ENCODE measurements around the gene GSTO2. TPM values are rescaled to one million over a fixed set of nuclear protein-coding genes. Genes with fewer than 3 reads are reported as not detected.

Gene GSTO2
- total RNA-seq, 2 experiments from 2014 or later: 0.77 to 1.2 TPM

DNA sequence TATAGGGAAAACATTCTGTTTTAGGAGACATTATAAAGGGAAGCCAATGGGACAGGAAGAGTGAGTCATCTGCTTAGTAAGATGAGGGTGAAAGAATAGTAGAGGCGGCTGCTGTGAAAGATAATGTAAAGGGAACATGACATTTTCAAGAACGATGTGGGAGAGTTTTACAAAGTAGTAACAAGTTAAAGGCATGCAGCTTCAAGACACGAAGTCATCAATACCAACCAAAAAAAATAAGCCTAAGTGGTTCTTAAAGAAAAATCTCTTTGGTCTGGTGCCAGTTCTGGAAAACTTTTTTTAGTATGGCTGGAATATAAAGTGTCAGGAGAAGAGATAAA is 8.2 kb upstream of the GSTO2 start:
- peak; percentile 54 for ATAC-seq (ENCODE audit: poor library complexity)
- H3K4me3 Mint-ChIP-seq: no peak overlapping the region
- H3K27me3 ChIP-seq (ENCODE audit: control insufficient read depth in 1 of 2, insufficient read depth in 2 of 2, low read length in 2 of 2): no peaks in the 10 kb centered on the region
- CTCF ChIA-PET: interaction anchor here (1.1 to 4.6 kb wide), 2 partner anchors 13 to 93 kb away, joined by 3 to 20 read pairs; no protein-coding TSS in a partner anchor
- H3K27ac ChIP-seq (ENCODE audit: low read depth in 1 of 2, low read length in 2 of 2): peak overlapping the region; percentile 4 to 14
- no peak overlapping the region for H3K4me3 ChIP-seq (ENCODE audit: low read length)
- H3K27me3 Mint-ChIP-seq: no peaks in the 10 kb centered on the region
- DNase-seq: peak in 3 of 14 experiments; percentile 15 to 39 (median 34)
- H3K4me1 ChIP-seq (ENCODE audit: insufficient read depth, low read length): peaks cover 31% of the 10 kb centered on the region
- peaks cover 69% of the 10 kb centered on the region for H3K4me1 Mint-ChIP-seq (ENCODE audit: low read depth)
- POLR2A ChIA-PET: interaction anchor here (0.7 to 1.6 kb wide), 3 partner anchors 8 to 139 kb away, joined by 3 to 5 read pairs (median 4); partner anchors contain the start of genes GSTO2 and SFR1
- TF ChIP-seq, protein P1, sequence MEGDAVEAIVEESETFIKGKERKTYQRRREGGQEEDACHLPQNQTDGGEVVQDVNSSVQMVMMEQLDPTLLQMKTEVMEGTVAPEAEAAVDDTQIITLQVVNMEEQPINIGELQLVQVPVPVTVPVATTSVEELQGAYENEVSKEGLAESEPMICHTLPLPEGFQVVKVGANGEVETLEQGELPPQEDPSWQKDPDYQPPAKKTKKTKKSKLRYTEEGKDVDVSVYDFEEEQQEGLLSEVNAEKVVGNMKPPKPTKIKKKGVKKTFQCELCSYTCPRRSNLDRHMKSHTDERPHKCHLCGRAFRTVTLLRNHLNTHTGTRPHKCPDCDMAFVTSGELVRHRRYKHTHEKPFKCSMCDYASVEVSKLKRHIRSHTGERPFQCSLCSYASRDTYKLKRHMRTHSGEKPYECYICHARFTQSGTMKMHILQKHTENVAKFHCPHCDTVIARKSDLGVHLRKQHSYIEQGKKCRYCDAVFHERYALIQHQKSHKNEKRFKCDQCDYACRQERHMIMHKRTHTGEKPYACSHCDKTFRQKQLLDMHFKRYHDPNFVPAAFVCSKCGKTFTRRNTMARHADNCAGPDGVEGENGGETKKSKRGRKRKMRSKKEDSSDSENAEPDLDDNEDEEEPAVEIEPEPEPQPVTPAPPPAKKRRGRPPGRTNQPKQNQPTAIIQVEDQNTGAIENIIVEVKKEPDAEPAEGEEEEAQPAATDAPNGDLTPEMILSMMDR (IDR thresholded peaks at IDR 0.05): no peak
- no peaks in the 10 kb centered on the region for H3K9me3 Mint-ChIP-seq
- peaks cover 73% of the 10 kb centered on the region for H3K36me3 ChIP-seq (ENCODE audit: insufficient read depth, low read length)
- H3K9me3 ChIP-seq (ENCODE audit: control insufficient read depth in 1 of 2, insufficient read depth in 1 of 2, low read length in 2 of 2): no peaks in the 10 kb centered on the region
- peak overlapping the region; percentile 87 for H3K27ac Mint-ChIP-seq
- intact Hi-C loops (cut with DNase I, micrococcal nuclease): no loop called here
- peaks cover 78% of the 10 kb centered on the region for H3K36me3 Mint-ChIP-seq (ENCODE audit: low read depth)

DNA sequence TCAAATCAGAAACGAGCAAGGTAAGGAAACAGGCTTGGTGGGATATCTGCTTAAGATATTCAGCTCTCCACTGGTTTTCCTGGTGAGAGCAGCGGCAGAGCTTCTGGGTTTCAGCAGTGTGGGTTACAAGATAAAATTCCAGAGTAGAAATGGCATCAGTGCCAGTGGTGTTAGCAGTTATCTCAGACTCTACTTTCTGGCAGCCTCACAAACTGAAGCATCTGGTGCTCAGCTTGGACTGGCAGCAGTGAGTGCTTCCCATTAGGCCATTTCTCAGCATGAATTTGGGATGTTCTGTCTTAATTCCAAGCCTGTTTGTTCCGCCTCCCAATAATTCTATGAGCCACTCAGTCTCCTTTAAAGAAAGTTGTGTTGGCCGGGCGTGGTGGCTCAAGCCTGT is 6.9 kb upstream of the GSTO2 start:
- peak overlapping the region; percentile 87 for H3K27ac Mint-ChIP-seq
- no peak for DNase-seq
- no peaks in the 10 kb centered on the region for H3K9me3 ChIP-seq (ENCODE audit: control insufficient read depth in 1 of 2, insufficient read depth in 1 of 2, low read length in 2 of 2)
- ChIA-PET CTCF (interaction anchor here (4.6 kb wide), 1 partner anchor 12 kb away, joined by 20 read pairs; no protein-coding TSS in a partner anchor), POLR2A (interaction anchor here (1.4 to 1.6 kb wide), 2 partner anchors 12 to 76 kb away, joined by 3 to 5 read pairs; partner anchors contain the start of gene ITPRIP)
- peaks cover 66% of the 10 kb centered on the region for H3K4me1 Mint-ChIP-seq (ENCODE audit: low read depth)
- no peak overlapping the region for H3K27ac ChIP-seq (ENCODE audit: low read depth in 1 of 2, low read length in 2 of 2)
- H3K27me3 ChIP-seq (ENCODE audit: control insufficient read depth in 1 of 2, insufficient read depth in 2 of 2, low read length in 2 of 2): no peaks in the 10 kb centered on the region
- H3K36me3 ChIP-seq (ENCODE audit: insufficient read depth, low read length): peaks cover 85% of the 10 kb centered on the region
- H3K4me3 Mint-ChIP-seq: no peak overlapping the region
- no peak for ATAC-seq (ENCODE audit: poor library complexity)
- no peaks in the 10 kb centered on the region for H3K27me3 Mint-ChIP-seq
- no peak overlapping the region for H3K4me3 ChIP-seq (ENCODE audit: low read length)
- peaks cover 28% of the 10 kb centered on the region for H3K4me1 ChIP-seq (ENCODE audit: insufficient read depth, low read length)
- TF ChIP-seq, protein P1 (IDR thresholded peaks at IDR 0.05): no peak
- H3K36me3 Mint-ChIP-seq (ENCODE audit: low read depth): peaks cover 78% of the 10 kb centered on the region
- intact Hi-C loops (cut with DNase I, micrococcal nuclease): no loop called here
- H3K9me3 Mint-ChIP-seq: no peaks in the 10 kb centered on the region

DNA sequence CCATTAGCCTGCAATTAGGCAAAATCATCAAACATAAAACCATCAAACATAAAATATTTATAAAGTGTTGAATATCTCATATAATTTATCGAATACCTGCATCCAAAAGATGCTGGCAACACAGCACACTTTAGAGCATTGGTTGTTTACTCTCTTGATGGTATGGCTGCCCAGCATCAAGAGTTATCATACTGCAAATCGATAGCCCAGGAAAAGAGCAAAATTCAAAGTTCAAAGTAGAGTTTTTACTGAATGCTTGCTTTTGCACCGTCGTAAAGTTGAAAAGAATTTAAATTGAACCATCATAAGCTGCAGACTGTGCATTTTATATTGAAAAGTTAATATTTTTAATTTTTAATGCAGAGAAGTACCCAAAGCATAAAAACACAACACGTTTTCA is 4.2 kb upstream of the GSTO2 start:
- H3K27ac Mint-ChIP-seq: peak overlapping the region; percentile 11
- peaks cover 78% of the 10 kb centered on the region for H3K36me3 Mint-ChIP-seq (ENCODE audit: low read depth)
- ChIA-PET CTCF (interaction anchor here (1.5 to 4.6 kb wide), 2 partner anchors 9 to 41 kb away, joined by 4 to 20 read pairs; no protein-coding TSS in a partner anchor), POLR2A (interaction anchor here (2.0 to 7.4 kb wide), 2 partner anchors 8 to 10 kb away, joined by 6 to 102 read pairs; partner anchors contain the start of gene GSTO1)
- H3K9me3 ChIP-seq (ENCODE audit: control insufficient read depth in 1 of 2, insufficient read depth in 1 of 2, low read length in 2 of 2): no peaks in the 10 kb centered on the region
- peaks cover 69% of the 10 kb centered on the region for H3K4me1 Mint-ChIP-seq (ENCODE audit: low read depth)
- peaks cover 66% of the 10 kb centered on the region for H3K36me3 ChIP-seq (ENCODE audit: insufficient read depth, low read length)
- TF ChIP-seq, protein P1 (IDR thresholded peaks at IDR 0.05): no peak
- peaks cover 36% of the 10 kb centered on the region for H3K4me1 ChIP-seq (ENCODE audit: insufficient read depth, low read length)
- H3K9me3 Mint-ChIP-seq: no peaks in the 10 kb centered on the region
- ATAC-seq (ENCODE audit: poor library complexity) (no peak), DNase-seq (no peak)
- H3K27ac ChIP-seq (ENCODE audit: low read depth in 1 of 2, low read length in 2 of 2): no peak overlapping the region
- intact Hi-C loops (cut with DNase I, micrococcal nuclease): loop anchor here in 1 of 2 experiments (5.0 kb wide), 1 partner anchor 347 kb away; the partner anchor contains the start of gene STN1
- H3K4me3 ChIP-seq (ENCODE audit: low read length): no peak overlapping the region
- no peak overlapping the region for H3K4me3 Mint-ChIP-seq
- no peaks in the 10 kb centered on the region for H3K27me3 ChIP-seq (ENCODE audit: control insufficient read depth in 1 of 2, insufficient read depth in 2 of 2, low read length in 2 of 2)
- no peaks in the 10 kb centered on the region for H3K27me3 Mint-ChIP-seq

Data from CD4-positive, alpha-beta T cell (primary cell).